NCI-H128 (cell line): ENCODE data around the gene PLAAT3.
"Not testable (repeated sequence)": the region's sequence is repeated elsewhere in the genome, so short reads cannot be mapped to it uniquely, and the experiment has no call there.

Experiments used
- DNase-seq: peaks from one replicate; lab custom pipeline; 2025; ENCODE audit not compliant: unreplicated experiment; lab: John Stamatoyannopoulos, UW

The PLAAT3 gene

GRCh38 chr11:63572026-63572688, 42.1 kb downstream of the PLAAT3 start:
- no peak for DNase-seq

- no peak for DNase-seq
These were observed 44.7 kb downstream of the PLAAT3 start for GRCh38 chr11:63569570-63569969.

- no peak for DNase-seq
These were observed 47.0 kb downstream of the PLAAT3 start for GRCh38 chr11:63567044-63567840.

GRCh38 chr11:63564784-63565350, 49.4 kb downstream of the PLAAT3 start:
- no peak for DNase-seq

- no peak for DNase-seq
These were observed 50.0 kb downstream of the PLAAT3 start for GRCh38 chr11:63564056-63564774.

GRCh38 chr11:63563201-63564055, 50.8 kb downstream of the PLAAT3 start, which contains the start of gene PLAAT2:
Gene PLAAT2 (minus strand): TSS chr11:63563379. CDS start chr11:63563324, 55 bp downstream.
- no peak for DNase-seq

- DNase-seq = no peak
These were observed 53.6 kb downstream of the PLAAT3 start for GRCh38 chr11:63560506-63561180.

GRCh38 chr11:63558459-63559157, 55.6 kb downstream of the PLAAT3 start:
- no peak for DNase-seq

GRCh38 chr11:63557570-63557969, 56.7 kb downstream of the PLAAT3 start:
- DNase-seq = no peak

- no peak for DNase-seq
These were observed 57.7 kb downstream of the PLAAT3 start for GRCh38 chr11:63556404-63557013.

GRCh38 chr11:63554877-63555223, 59.4 kb downstream of the PLAAT3 start:
- no peak for DNase-seq

- no peak for DNase-seq
These were observed 60.5 kb downstream of the PLAAT3 start for GRCh38 chr11:63553759-63554158.

- DNase-seq = no peak
These were observed 61.3 kb downstream of the PLAAT3 start for GRCh38 chr11:63552921-63553320.

GRCh38 chr11:63551889-63552266, 62.4 kb downstream of the PLAAT3 start:
- no peak for DNase-seq

GRCh38 chr11:63551091-63551888, 62.9 kb downstream of the PLAAT3 start:
- DNase-seq = no peak

GRCh38 chr11:63550156-63550700, 64.0 kb downstream of the PLAAT3 start:
- not testable (repeated sequence) for DNase-seq

- no peak for DNase-seq
These were observed 64.8 kb downstream of the PLAAT3 start for GRCh38 chr11:63549411-63549810.

- no peak for DNase-seq
These were observed 66.1 kb downstream of the PLAAT3 start for GRCh38 chr11:63548178-63548577.
